Adrenal gland (tissue), 12 donors: ENCODE results near the gene PLSCR1. TPM values are rescaled to one million over a fixed set of nuclear protein-coding genes. Genes with fewer than 3 reads are reported as not detected.

ENCODE experiments used
- DNase-seq, 7 donors: peaks; one replicate each; pipeline ENCODE4 v3.0.0-alpha.2; 2019 to 2020
- H3K27ac ChIP-seq, 5 donors: fragments of 200-600 bp; sonication (generic) in 4 of 5; 1 replicate in 3 of 5; 2 replicates in 2 of 5; pipeline versions ENCODE4 v1.5.1 to v1.8.0; 2016 to 2020; ENCODE audit warnings: mild to moderate bottlenecking in 1 of 5
- H3K27me3 ChIP-seq: fragments of 200-600 bp; 2 replicates; pipeline ENCODE4 v1.8.0; 2021
- H3K36me3 ChIP-seq, 2 donors: fragments of 200-600 bp; replicated peaks in 1 of 2; 1 replicate in 1 of 2; 2 replicates in 1 of 2; pipeline versions ENCODE4 v1.5.1 to v1.8.0; 2018 to 2022
- H3K4me1 ChIP-seq, 2 donors: fragments of 200-600 bp; replicated peaks in 1 of 2; 1 replicate in 1 of 2; 2 replicates in 1 of 2; pipeline versions ENCODE4 v1.5.1 to v1.8.0; 2018 to 2021
- H3K4me3 ChIP-seq, 4 donors: fragments of 200-600 bp; sonication (generic) in 3 of 4; one replicate each; pipeline ENCODE4 v1.5.1; 2016 to 2018
- H3K9me3 ChIP-seq, 3 donors: fragments of 200-600 bp; sonication (generic) in 1 of 3; replicated peaks in 1 of 3; 1 replicate in 2 of 3; 2 replicates in 1 of 3; pipeline versions ENCODE4 v1.5.1 to v1.8.0; 2016 to 2021
- POLR2A ChIP-seq, 2 donors: fragments of 450-650 bp; IDR thresholded peaks; one replicate each; pipeline ENCODE4 v1.6.1; 2017; ENCODE audit warnings: antibody characterized with exemption in 2 of 2, mild to moderate bottlenecking in 2 of 2, moderate library complexity in 1 of 2
- WGBS, 4 donors: extraction: QIAGEN DNeasy Blood & Tissue Kit in 2 of 4; methylation state at CpG; one replicate each; pipeline versions ENCODE4 v1.1.5 to v1.1.7; 2013 to 2017; 5-methylcytosine and 5-hydroxymethylcytosine counted together
- intact Hi-C, 2 donors: fragments of 100-400 bp; cut with DNase I; formaldehyde crosslinking; loops; one replicate each; pipeline versions ENCODE4 v1.14.1 to v1.15.0; 2022 to 2023
- polyA plus RNA-seq, 3 donors: library from polyadenylated mRNA; stranded (reverse); fragments of 200-250 nt in 2 of 3; fragments of 350-450 nt in 1 of 3; fragmentation: Illumina TruSeq in 1 of 3; extraction: RNeasy Lipid Tissue Mini Kit (QIAGEN cat#74804) in 1 of 3; gene quantifications; one replicate each; pipeline ENCODE4 v1.2.3, GENCODE V29; 2013 to 2014
- total RNA-seq, 9 donors: library from RNA; depleted of rRNA in 4 of 9; stranded (reverse); fragments of >200 nt in 4 of 9; fragments of 120-200 nt in 1 of 9; fragmentation: NEBNext Ultra II Directional in 1 of 9; extraction: Animal tissue kit (Norgen Biotek cat#: 25700) in 1 of 9; gene quantifications; one replicate each; pipeline versions ENCODE4 v1.1.0 to v1.2.4, GENCODE V29; 2013 to 2023
- TF ChIP-seq, protein P1 (sequence below), 6 experiments: fragments of 450-650 bp in 4 of 6; fragments of 200-600 bp in 2 of 6; sonication (generic) in 1 of 6; IDR thresholded peaks; 1 replicate in 5 of 6; 2 replicates in 1 of 6; pipeline versions ENCODE4 v1.5.1 to v1.8.0; 2016 to 2021; ENCODE audit warnings: antibody characterized with exemption in 6 of 6, mild to moderate bottlenecking in 2 of 6, moderate library complexity in 1 of 6
- donor health status: healthy with polysubstance abuse.
- donor health status: Bipolar disorder and iron deficiency.
- donor health status: DM: yes; HTN: yes; CAD: no.
- donor health status: DM: no; HTN: no; CAD: no.
- donor health status: DM: no; HTN: no; CAD: no.
- donor health status: DM: yes; HTN: yes; CAD: no.

Gene PLSCR1
- total and polyA plus RNA-seq, 12 donors, result 19.3 to 98.7 (median 49.5) TPM

DNA sequence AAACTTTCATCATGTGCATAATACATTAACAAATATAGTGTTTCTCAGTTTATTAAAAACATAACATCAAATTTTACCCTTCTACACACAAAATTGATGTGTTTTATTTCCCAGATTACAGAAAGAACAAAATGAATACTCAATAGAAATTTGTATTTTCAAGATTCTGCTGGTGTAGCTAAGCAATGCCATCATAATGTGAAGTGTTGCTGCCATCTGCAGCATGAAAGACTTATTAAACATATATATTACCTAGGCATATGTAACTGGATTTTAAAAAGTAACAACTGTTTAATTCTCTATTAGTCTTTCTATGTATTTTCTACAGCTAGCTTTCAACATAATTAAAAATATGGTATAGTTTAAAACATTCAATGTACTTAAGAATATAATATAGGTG is 33.3 kb upstream of the PLSCR1 start:
- intact Hi-C loops, result no loop called here

DNA sequence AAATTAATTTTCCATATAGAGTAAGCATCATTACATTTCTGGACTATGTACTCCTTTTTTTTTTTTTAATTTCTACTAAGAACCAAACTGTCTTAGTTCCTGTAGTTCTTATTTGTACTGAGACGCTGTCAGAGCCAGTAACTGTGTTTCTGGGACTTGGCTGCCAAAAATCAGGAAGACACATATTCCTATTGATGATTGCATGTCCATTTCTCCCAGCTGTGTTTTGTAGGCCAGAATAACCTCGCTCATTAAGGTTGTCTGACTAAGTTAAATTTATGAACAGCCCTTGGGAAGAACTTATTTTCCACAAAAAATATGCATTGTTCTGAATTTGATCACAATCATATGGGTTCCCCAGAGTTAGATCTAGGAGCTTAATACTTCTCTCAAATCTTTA is 31.2 kb upstream of the PLSCR1 start:
- TF ChIP-seq POLR2A (IDR thresholded peaks at IDR 0.05), result no peak
- TF ChIP-seq, protein P1, sequence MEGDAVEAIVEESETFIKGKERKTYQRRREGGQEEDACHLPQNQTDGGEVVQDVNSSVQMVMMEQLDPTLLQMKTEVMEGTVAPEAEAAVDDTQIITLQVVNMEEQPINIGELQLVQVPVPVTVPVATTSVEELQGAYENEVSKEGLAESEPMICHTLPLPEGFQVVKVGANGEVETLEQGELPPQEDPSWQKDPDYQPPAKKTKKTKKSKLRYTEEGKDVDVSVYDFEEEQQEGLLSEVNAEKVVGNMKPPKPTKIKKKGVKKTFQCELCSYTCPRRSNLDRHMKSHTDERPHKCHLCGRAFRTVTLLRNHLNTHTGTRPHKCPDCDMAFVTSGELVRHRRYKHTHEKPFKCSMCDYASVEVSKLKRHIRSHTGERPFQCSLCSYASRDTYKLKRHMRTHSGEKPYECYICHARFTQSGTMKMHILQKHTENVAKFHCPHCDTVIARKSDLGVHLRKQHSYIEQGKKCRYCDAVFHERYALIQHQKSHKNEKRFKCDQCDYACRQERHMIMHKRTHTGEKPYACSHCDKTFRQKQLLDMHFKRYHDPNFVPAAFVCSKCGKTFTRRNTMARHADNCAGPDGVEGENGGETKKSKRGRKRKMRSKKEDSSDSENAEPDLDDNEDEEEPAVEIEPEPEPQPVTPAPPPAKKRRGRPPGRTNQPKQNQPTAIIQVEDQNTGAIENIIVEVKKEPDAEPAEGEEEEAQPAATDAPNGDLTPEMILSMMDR (IDR thresholded peaks at IDR 0.05), result no peak
- 76 to 88% (median 80%) methylated on average over 2 of the region's 2 CpGs for WGBS, 4 donors
- Histone ChIP-seq H3K27me3 (no peaks in the 10 kb centered on the region), H3K36me3 (no peaks in the 10 kb centered on the region), H3K4me1 (no peaks in the 10 kb centered on the region), H3K4me3 (no peak overlapping the region), H3K27ac (no peak overlapping the region), H3K9me3 (no peaks in the 10 kb centered on the region)
- intact Hi-C loops, result no loop called here
- no peak for DNase-seq

More for the DNA sequence above, 33.3 kb upstream of the PLSCR1 start:
- H3K9me3 ChIP-seq, result no peaks in the 10 kb centered on the region
- no peak overlapping the region for H3K4me3 ChIP-seq
- no peaks in the 10 kb centered on the region for H3K4me1 ChIP-seq
- H3K27ac ChIP-seq, result no peak overlapping the region
- TF ChIP-seq POLR2A (IDR thresholded peaks at IDR 0.05), result no peak
- TF ChIP-seq, protein P1 (IDR thresholded peaks at IDR 0.05), result peak in 5 of 6 experiments; percentile 13 to 53 (median 45)
- no peaks in the 10 kb centered on the region for H3K27me3 ChIP-seq
- no peaks in the 10 kb centered on the region for H3K36me3 ChIP-seq
- peak in 2 of 7 donors; percentile 39 to 52 for DNase-seq

DNA sequence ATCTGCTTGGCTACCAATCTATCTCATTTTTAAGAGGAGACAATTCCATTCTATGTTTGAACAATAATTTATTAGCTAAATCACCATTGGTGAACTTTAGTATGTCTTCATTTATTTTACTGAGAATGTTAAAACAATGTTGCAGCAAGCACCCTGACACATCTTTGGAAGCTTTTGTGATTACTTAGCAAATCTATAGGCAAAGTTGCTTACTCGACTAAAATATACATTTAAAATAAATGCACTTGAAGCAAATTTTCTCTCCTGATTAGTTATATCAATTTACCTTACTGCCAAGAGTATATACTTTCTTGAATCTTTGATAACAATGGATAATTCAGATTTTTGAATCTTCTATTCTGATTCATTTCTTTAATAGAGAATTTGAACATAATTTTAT is 29.8 kb upstream of the PLSCR1 start:
- Histone ChIP-seq H3K4me3 (no peak overlapping the region), H3K27ac (no peak overlapping the region), H3K36me3 (no peaks in the 10 kb centered on the region), H3K27me3 (no peaks in the 10 kb centered on the region), H3K4me1 (no peaks in the 10 kb centered on the region), H3K9me3 (no peaks in the 10 kb centered on the region)
- intact Hi-C loops, result no loop called here
- 53 to 72% (median 66%) methylated on average over 1 of the region's 1 CpG for WGBS, 4 donors
- TF ChIP-seq POLR2A (IDR thresholded peaks at IDR 0.05), result no peak
- TF ChIP-seq, protein P1 (IDR thresholded peaks at IDR 0.05), result no peak
- DNase-seq, result no peak

DNA sequence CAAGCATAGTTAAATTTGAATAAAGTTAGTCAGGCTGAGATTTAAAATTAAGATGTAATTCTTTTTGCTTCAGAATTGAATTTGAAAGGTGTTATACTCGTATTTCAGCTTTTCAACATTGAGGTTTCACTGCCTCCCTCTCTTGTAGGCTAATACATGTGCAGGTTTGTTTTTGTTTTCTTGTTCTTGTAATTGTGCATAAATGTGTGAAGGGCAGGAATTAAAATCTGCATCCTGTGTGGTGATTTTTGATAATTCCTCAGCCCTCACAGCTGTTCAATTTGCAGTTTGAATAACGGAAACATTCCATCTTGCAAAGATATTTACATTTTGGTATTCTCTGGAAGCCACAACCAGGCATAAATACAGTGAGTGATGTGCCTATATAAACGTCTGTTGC is 24.9 kb upstream of the PLSCR1 start:
- Histone ChIP-seq H3K4me3 (no peak overlapping the region), H3K9me3 (no peaks in the 10 kb centered on the region), H3K27ac (no peak overlapping the region), H3K27me3 (no peaks in the 10 kb centered on the region), H3K4me1 (no peaks in the 10 kb centered on the region), H3K36me3 (no peaks in the 10 kb centered on the region)
- TF ChIP-seq, protein P1 (IDR thresholded peaks at IDR 0.05), result no peak
- no peak for TF ChIP-seq POLR2A (IDR thresholded peaks at IDR 0.05)
- 35 to 58% (median 53%) methylated on average over 3 of the region's 3 CpGs for WGBS, 4 donors
- no peak for DNase-seq
- intact Hi-C loops, result no loop called here
